Umbilical cord (tissue), 2 donors: ENCODE data around the gene DHDH. TPM values are rescaled to one million over a fixed set of nuclear protein-coding genes. Genes with fewer than 3 reads are reported as not detected.
"Not testable (repeated sequence)": the region's sequence is repeated elsewhere in the genome, so short reads cannot be mapped to it uniquely, and the experiment has no call there.

Experiments
- DNase-seq: peaks from one replicate; pipeline ENCODE4 v3.0.0-alpha.2; 2015; ENCODE audit warnings: low spot score
- total RNA-seq: library from RNA; depleted of rRNA; stranded (reverse); fragments of >200 nt; gene quantifications from one replicate; pipeline ENCODE4 v1.2.3, GENCODE V29; 2014; ENCODE audit warnings: low replicate concordance; ENCODE audit not compliant: insufficient read depth

DHDH gene
- total RNA-seq: not detected

DNA sequence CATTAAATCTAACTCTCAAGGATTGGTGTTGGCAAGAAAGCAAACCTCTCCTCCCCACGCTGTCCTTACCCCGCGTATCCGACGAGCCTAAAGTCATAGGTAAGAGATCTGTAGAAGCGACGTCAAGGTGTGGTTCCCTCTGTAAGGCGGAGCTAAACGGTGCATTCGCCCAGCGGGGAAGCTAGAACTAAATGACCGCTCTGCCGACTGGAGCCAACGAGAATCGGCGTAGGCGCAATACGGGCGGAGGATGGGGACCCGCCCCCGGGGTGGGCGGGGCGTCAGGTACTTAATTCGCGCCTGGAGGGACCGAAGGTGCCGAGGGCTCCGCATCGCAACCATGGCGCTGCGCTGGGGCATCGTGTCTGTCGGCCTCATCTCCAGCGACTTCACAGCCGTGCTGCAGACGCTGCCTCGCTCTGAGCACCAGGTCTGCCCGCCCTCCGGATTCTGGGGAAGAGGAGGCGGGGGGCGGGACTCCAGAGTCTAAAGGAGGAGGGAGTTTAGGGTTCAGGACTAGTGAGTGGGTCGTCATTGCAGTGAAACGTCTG, at the start of gene DHDH:
TSS of gene DHDH (plus strand) at position 318 of the 551 bp plus-strand sequence. CDS start at position 341, 23 bp downstream.
- DNase-seq: peak; percentile 84

DNA sequence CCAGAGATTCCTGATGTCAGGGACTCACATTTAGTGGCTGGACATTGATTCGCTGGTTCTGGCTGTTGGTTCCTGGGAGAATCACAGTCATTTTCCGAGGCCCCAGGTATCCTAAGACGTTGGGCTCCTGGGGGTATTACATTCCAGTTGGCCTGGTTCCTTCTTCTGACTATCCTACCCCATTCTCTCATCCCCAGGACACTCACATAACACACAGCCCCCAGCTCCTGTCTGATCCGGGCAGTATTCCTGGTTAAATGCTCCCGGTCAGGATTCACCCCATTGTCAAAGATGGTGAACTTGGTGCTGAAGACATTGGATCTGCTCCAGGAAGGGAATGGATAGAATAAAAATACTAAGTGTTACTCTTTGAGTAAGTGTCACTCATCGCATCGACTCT, 49.8 kb upstream of the DHDH start:
- DNase-seq: no peak

DNA sequence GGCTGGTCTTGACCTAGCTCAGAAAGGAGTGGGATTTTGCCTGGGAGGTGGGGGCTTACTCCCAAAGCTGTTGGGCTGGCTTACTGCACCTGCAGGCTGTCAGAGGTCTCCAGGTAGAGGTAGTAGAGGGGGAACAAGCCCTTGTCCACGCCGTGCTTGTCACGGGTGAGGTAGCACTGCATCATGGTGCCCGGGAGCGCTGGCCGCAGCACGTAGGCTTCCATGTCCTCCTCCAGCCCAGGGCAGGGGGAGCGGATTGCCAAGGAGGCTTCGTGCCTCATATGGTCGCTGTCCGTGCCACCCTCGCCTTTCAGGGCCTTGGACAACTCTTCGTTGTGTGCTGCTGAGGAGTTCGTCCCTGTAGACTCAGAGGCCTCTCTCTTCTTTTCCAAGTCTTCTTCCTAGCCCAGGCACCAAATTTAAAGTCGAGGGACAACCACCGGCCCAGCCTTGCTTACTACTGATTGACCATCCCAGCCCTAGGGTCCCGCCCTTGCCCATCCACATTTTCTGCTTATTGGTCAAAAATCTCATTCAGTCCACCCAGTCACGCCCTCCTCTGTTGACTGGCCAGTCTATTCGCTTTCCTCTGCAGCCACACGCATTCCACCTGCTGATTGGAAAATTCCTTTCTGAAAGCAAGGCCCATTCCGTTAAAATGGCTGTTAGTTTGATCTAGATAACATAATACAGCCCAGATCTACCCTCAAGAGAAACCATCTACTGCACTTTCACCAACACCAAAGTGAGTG, 45.5 kb upstream of the DHDH start:
- DNase-seq: no peak

DNA sequence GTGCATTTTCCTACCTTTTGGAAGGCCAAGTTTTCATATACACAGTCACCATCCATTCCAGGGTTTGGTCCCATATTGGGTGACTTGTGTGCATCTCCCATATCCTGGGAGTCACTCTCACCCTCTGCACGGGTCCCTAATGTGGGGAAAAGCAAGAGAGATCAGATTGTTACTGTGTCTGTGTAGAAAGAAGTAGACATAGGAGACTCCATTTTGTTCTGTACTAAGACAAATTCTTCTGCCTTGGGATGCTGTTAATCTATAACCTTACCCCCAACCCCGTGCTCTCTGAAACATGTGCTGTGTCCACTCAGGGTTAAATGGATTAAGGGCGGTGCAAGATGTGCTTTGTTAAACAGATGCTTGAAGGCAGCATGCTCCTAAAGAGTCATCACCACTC, 44.0 kb upstream of the DHDH start:
- not testable (repeated sequence) for DNase-seq

DNA sequence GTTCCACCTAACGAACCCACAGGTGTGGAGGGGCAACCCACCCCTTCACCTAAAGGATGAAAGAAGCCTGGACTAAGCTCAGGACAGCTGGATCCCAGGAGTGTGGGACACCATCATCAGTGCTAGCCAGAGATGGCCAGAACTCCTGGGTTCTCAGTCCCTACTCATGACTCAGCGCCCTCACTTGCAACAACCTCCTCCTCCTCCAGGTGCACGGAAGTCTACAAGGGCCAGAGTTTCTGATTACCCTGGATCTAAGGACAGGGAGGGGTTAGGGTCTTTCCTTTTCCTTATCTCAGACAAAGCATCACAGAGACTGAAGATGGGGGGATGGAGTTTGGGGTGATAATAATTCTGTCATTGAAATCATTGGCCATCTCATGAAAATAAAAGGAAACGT, 42.9 kb upstream of the DHDH start:
- no peak for DNase-seq

DNA sequence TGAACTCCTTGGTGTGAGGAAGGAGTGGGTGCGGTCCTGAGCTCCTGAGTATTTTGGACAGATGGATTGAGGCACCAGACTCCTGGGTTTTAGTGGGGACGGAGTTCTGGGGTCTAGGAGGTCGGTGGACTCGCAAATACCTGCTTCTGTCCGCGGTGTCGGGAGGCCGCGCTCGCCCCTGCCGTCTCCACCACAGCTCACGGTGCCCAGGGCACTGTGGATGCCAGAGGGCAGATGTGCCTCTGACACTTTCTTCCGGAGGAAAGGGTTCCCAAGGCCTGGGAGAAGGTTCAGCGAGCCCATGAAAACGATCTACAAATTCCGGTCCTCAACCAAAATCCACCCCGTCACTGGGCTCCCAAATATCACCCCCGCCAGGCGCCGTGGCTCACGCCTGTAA, 38.3 kb upstream of the DHDH start:
- no peak for DNase-seq

DNA sequence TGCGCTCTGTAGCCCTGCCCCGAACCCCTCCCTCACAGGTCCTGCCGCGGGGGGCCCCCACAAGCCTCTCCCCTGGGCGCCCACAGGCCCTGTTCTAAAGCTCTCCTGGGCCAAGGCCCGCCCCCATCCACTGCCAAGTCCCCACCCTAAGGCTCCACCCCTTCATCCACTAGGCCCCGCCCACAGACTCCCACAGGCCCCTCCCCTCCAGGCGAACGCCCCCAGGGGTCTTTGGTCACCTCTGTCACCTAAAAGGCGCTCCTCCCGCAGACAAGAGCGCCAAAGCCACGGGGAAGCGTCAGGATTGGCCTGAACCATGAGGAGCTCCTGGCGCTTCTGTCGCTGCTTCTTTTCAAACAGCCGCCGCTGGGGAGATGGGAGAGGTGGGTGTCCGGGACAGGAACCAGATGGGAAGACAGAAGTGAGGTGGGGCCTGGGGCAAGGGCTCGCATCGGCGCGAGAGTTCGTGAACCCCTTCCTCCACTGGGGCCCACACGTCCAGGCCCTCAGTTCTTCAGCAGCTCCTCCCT, 37.2 kb upstream of the DHDH start:
- DNase-seq: peak; percentile 75

DNA sequence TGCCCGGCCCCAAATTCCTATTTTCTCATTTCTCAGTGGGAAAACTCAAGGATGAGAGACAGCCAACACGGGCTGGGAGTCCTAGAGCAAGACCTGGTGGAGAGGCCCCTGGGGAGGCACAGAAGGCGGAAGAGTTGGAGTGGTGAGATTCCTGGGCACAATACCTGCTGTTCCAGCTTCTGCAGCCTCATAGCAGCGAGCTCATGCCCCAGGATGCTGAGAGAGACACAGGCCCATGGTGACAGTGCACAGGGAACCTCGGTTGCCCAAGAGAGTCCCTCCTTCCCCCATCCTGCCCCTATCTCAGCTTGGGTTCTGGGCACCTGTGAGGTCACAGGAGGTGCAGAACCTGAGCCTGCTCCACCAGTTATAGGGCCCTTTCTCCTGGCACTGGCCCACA, 36.3 kb upstream of the DHDH start:
- DNase-seq: no peak

DNA sequence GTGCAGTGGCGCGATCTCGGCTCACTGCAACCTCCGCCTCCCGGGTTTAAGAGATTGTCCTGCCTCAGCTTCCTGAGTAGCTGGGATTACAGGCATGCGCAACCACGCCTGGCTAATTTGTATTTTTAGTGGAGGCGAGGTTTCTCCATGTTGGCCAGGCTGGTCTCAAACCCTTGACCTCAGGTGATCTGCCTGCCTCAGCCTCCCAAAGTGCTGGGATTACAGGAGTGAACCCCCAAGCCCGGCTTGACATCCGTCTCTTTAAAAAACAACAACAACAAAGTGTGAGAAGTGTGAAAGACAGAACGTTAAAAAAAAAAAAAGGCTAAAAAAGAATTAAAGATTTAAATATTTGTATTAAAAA, 34.1 kb upstream of the DHDH start:
- DNase-seq: not testable (repeated sequence)

DNA sequence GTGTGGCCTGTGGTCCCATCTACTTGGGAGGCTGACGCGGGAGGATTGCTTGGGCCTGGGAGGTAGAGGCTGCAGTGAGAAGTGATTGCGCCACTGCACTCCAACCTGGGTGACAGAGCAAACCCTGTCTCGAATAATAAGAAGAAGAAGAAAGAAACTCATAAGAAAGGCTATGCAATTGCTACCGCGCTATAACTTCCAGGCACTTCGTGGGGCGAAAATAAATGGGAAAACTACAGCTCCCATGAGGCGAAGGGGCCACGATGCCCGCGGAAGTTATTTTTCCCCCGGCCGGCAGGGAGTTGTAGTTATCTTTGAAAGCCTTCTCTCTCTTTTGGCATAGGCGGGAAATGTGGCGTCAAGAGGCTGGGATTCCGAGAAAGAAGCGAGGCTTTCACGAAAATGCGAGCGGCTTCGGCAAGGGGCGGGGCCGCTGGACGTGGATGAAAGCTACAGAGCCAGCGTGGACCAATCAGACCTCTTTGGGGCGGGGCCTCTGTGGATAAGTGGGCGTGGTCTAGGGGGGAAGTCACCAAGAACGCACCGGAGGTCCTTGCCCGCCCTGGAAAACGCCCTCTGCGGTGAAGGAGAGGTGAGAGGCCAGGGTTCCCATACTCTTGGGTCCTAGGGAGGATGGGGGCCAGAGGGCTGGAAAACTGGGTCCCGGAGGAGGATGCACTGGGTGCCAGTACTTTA, 33.6 kb upstream of the DHDH start, which contains the start of gene NUCB1:
TSS of gene NUCB1 (plus strand) at position 532 of the 696 bp plus-strand sequence. CDS start 485 bp downstream, outside the sequence.
- DNase-seq: peak; percentile 100

DNA sequence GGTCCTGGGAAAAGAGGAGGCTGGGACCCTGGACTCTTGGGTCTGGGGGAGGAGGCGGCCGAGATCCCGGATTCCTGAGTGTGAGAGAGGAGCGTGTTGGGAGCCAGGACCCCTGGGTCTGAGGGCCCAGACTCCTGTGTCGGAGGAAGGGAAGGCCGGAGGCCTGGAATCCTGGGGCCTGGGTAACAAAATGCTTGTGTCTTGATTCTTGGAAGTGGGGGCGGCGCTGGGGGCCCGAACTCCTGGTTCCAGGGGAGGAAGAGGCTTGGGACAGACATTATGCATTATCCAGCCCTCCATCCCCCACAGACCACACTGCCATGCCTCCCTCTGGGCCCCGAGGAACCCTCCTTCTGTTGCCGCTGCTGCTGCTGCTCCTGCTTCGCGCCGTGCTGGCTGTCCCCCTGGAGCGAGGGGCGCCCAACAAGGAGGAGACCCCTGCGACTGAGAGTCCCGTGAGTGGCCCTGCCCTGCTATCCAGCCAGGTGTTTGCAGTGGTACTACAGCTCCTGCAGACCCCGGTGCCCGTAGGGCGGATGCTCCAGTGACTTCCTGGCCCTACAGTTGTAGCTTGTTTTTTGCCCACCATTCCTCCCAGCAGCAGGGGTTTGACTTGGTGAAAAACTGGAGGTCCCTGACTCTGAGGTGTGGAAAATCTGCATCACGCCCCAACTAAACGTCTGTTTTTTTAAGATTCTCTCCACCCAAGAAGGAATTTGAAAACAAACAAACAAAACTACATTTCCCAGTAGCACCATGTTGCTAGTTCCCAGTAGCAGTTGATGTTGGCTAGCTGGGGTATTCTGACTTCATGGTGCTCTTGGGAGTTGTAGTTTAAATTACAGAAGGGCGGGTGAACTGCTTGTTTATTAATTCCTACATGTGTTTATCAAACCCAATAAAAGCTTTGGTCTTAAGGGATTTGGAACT, 32.8 kb upstream of the DHDH start:
- DNase-seq: peak; percentile 30

DNA sequence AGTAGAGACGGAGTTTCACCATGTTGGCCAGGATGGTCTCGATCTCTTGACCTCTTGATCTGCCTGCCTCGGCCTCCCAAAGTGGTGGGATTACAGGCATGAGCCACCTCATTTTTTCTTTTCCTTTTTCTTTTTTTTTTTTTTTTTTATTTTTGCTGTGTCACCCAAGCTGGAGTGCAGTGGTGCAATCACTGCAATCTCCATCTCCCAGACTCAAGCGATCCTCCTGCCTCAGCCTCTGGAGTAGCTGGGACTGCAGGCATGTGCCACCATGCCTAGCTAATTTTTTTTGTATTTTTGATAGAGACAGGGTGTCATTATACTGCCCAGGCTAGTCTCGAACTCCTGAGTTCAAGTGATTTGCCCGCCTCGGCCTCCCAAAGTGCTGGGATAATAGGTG, 31.2 kb upstream of the DHDH start:
- DNase-seq: not testable (repeated sequence)

DNA sequence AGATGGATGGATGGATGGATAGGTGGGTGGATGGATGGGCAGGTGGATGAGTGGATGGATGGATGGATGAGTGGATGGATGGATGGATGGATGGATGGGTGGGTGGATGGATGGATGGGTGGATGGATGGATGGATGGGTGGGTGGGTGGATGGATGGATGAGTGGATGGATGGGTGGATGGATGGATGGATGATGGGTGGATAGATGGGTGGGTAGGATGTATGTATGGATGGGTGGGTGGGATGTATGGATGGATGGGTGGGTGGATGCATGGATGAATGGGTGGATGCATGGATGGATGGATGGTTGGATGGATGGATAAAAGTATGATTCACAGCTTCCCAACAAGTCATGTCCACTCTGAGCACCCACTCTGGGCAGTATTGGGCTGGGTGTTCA, 29.7 kb upstream of the DHDH start:
- DNase-seq: not testable (repeated sequence)

DNA sequence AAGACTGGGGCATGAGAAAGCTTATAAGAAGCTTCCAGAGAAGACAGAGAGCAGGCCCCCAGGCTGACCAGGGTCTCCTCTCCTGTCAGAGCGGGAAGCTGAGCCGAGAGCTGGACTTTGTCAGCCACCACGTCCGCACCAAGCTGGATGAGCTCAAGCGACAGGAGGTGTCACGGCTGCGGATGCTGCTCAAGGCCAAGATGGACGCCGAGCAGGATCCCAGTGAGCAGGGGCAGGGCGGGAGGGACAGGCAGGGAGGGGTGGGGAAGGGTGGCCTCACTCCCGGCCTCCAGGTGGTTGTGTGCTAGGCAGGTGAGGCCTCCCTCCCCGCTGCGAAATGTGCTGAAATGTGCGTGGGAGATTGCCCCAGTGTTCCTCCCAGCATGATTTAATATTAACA, 27.8 kb upstream of the DHDH start:
- DNase-seq: no peak

DNA sequence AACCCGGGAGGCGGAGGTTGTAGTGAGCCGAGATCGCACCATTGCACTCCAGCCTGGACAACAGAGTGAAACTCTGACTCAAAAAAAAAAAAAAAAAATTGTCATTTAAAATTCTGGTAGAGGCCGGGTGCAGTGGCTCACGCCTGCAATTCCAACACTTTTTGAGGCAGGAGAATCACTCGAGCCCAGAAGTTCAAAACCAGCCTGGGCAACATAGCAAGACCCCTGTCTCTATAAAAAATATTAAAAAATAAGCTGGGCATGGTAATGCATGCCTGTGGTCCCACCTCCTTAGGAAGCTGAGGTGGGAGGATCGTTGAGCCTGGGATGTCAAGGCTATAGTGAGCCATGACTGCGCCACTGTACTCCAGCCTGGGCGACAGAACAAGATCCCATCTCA, 27.2 kb upstream of the DHDH start:
- no peak for DNase-seq

DNA sequence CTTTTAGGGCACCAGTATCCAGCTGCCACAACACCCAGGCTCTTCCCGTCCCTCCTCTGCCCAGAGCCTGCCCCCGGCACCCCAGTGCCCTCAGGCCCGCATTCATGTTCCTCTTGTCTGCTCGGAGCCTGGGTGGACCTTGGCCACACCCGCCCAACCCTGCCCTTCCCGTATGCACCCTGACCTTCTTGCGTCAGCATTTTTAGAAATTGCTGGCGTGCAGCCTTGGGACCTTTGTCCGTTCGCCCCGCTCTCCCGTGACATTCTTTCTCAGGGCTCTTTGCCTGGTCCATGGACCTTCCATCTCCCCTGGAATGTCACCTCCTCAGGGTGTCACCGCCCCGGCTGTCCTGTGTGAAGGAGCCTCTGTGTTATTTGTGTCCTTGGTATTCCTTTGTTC, 25.8 kb upstream of the DHDH start:
- no peak for DNase-seq

DNA sequence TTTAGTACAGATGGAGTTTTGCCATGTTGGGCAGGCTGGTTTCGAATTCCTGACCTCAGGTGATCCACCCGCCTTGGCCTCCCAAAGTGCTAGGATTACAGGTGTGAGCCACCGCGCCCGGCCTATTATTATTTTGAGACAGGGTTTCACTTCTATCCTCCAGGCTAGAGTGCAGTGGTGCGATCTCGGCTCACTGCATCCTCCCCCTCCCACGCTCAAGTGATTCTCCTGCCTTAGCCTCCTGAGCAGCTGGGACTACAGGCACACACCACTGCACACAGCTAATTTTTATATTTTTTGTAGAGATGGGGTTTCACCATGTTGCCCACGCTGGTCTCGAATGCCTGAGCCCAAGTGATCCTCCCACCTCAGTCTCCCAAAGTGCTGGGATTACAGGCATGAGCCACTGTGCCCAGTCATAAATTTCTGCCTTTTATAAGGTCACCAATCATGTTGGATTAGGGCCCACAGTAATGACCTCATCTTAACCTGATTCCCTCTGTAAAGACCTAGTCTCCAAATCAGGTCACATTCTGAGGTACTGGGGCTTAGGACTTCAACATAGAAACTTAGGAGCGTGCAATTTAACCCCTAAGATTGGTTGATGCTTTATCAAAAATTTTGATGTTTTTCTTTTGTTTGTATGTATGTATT, 23.9 kb upstream of the DHDH start:
- DNase-seq: not testable (repeated sequence)

DNA sequence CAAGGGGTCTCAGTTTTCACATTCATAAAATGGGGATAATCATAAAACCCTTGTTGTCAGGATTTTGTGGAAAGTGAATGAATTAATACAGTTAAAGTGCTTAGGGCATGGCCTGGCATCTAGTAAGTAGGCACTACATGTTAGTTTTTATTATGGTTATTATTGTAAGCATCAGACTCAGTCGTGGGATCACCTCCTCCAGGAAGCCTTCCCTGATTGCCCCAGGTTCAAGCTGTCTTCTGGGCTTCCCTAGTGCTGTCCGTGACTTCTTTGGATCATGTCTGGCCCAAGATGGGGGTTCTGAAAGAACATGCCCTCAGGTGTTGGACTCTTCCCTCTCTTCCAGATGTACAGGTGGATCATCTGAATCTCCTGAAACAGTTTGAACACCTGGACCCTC, 22.7 kb upstream of the DHDH start:
- no peak for DNase-seq

DNA sequence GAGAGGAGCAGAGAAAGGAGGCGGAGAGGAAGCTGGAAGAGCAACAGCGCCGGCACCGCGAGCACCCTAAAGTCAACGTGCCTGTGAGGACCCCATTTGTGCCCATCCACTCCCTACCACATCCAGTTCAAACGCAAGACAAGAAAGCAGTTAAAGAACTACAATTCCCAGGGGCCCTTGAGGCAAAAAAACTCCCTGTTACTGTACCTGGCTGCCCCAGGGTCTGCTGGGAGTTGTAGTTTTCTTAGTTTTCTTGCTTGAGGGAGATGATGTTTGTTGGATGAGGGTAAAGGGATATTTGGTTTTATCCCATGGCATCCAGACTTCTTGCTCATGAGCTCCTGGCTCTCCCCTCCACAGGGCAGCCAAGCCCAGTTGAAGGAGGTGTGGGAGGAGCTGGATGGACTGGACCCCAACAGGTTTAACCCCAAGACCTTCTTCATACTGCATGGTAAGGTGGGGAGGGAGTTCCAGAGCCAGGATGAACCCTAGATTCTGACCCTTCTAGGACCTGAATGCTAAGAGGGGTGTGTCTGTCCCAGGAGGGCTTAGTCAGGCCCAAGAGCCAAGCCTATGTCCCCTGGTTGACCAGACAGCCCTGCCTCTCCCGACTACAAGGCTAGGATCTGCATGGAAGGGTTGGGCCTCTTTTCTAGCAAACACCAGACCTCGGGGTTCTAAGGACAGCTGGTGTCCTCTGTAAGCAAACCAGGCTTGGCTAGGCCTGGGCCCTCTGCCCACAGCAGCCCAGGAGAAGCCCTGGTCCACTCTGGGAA, 20.2 kb upstream of the DHDH start:
- no peak for DNase-seq

DNA sequence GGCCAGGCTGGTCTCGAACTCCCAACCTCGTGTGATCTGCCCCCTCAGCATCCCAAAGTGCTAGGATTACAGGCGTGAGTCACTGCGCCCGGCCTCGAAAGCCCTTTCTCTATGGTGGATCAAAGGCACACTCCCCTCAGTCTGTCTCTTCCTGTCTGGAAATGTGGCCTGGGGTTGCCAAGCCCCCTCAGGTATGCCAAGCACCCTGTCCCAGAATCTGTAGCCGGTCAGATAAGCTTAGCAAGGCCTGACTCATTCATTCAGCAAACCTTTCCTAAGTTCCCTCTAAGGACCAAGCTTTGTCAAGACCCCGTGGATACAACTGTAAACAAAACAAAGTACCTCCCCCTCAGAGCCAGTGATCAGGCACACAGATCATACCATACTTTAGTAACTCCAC, 19.3 kb upstream of the DHDH start:
- DNase-seq: no peak
